Liver (tissue), 3 donors: ENCODE results near the gene EGLN2.

Experiments used
- EGR1 ChIP-seq, 2 donors: IDR thresholded peaks; 2 replicates each; pipeline ENCODE4 v1.6.1; 2016 to 2018; ENCODE audit warnings: antibody characterized with exemption in 2 of 2, low read depth in 2 of 2
- FOXA1 ChIP-seq: IDR thresholded peaks from 2 replicates; pipeline ENCODE4 v1.6.1; 2016; ENCODE audit warnings: antibody characterized with exemption
- GABPA ChIP-seq, 2 donors: IDR thresholded peaks in 1 of 2; conservative IDR thresholded peaks in 1 of 2; 2 replicates each; pipeline ENCODE4 v1.6.1; 2016; ENCODE audit warnings: antibody characterized with exemption in 2 of 2, mild to moderate bottlenecking in 1 of 2, moderate library complexity in 1 of 2
- HNF4A ChIP-seq, 2 donors: conservative IDR thresholded peaks; 2 replicates each; pipeline ENCODE4 v1.6.1; 2016; ENCODE audit warnings: antibody characterized with exemption in 2 of 2, mild to moderate bottlenecking in 2 of 2
- JUND ChIP-seq, 2 donors: IDR thresholded peaks; 2 replicates each; pipeline ENCODE4 v1.6.1; 2016; ENCODE audit warnings: antibody characterized with exemption in 2 of 2
- RAD21 ChIP-seq, 2 donors: IDR thresholded peaks; 2 replicates each; pipeline ENCODE4 v1.6.1; 2016; ENCODE audit warnings: antibody characterized with exemption in 2 of 2, mild to moderate bottlenecking in 2 of 2
- RXRA ChIP-seq, 2 donors: IDR thresholded peaks; 2 replicates each; pipeline ENCODE4 v1.6.1; 2017 to 2018; ENCODE audit warnings: antibody characterized with exemption in 2 of 2, mild to moderate bottlenecking in 1 of 2
- TAF1 ChIP-seq: conservative IDR thresholded peaks from 2 replicates; pipeline ENCODE4 v1.6.1; 2016; ENCODE audit warnings: antibody characterized with exemption, mild to moderate bottlenecking
- YY1 ChIP-seq: IDR thresholded peaks from 2 replicates; pipeline ENCODE4 v1.6.1; 2016; ENCODE audit warnings: antibody characterized with exemption, mild to moderate bottlenecking
- TF ChIP-seq, protein P1 (sequence below): fragments of 150-350 bp; IDR thresholded peaks from 2 replicates; pipeline ENCODE4 v1.5.1; 2017; ENCODE audit warnings: improper control_type of control experiment, low read depth, low read length; ENCODE audit not compliant: missing input control
- TF ChIP-seq, protein P2 (sequence below): IDR thresholded peaks from 2 replicates; pipeline ENCODE4 v1.6.1; 2016; ENCODE audit warnings: antibody characterized with exemption, mild to moderate bottlenecking
- TF ChIP-seq, protein P3 (sequence below): IDR thresholded peaks from 2 replicates; pipeline ENCODE4 v1.6.1; 2016; ENCODE audit warnings: antibody characterized with exemption
- TF ChIP-seq, protein P4 (sequence below): IDR thresholded peaks from 2 replicates; pipeline ENCODE4 v1.6.1; 2016; ENCODE audit warnings: antibody characterized with exemption
- TF ChIP-seq, protein P5 (sequence below): IDR thresholded peaks from 2 replicates; pipeline ENCODE4 v1.6.1; 2016; ENCODE audit warnings: antibody characterized with exemption
- donor health status: healthy.
- donor health status: healthy.

DNA sequence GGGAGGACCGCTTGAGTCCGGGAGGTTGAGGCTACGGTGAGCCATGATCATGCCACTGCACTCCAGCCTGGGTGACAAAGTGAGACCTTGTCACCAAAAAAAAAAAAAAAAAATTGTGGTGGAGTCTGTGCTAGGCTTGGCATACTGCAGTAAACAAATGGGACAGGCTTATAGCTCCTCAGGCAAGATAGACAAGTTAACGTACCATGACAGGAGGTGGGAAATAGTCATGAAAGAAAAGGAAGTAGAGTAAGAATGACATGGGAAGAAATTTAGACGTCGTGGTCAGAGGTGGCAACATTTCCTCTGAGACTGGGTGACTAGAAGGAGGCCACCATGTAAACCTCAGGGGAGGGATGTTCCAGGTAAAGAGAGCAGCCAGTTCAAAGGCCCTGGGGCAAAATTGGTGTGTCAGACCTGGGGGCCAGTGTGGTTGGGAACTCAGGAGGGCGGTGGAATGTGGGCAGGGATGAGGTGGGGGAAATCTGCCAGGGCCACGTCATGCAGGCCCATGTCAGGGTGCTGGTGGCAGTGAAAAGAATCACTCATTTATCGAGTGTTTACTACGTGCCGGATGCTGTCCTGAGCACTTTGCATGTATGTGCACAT is 42.4 kb upstream of the EGLN2 start:
- TF ChIP-seq, protein P1, sequence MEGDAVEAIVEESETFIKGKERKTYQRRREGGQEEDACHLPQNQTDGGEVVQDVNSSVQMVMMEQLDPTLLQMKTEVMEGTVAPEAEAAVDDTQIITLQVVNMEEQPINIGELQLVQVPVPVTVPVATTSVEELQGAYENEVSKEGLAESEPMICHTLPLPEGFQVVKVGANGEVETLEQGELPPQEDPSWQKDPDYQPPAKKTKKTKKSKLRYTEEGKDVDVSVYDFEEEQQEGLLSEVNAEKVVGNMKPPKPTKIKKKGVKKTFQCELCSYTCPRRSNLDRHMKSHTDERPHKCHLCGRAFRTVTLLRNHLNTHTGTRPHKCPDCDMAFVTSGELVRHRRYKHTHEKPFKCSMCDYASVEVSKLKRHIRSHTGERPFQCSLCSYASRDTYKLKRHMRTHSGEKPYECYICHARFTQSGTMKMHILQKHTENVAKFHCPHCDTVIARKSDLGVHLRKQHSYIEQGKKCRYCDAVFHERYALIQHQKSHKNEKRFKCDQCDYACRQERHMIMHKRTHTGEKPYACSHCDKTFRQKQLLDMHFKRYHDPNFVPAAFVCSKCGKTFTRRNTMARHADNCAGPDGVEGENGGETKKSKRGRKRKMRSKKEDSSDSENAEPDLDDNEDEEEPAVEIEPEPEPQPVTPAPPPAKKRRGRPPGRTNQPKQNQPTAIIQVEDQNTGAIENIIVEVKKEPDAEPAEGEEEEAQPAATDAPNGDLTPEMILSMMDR, result no peak
- TF ChIP-seq YY1 (no peak), RAD21 (IDR thresholded peaks at IDR 0.05) (no peak), TAF1 (no peak), FOXA1 (no peak), JUND (IDR thresholded peaks at IDR 0.05) (no peak), RXRA (IDR thresholded peaks at IDR 0.05) (no peak), EGR1 (IDR thresholded peaks at IDR 0.05; ENCODE audit: low read depth in 2 of 2) (no peak), HNF4A (conservative IDR thresholded peaks at IDR 0.05) (no peak), GABPA (IDR thresholded peaks at IDR 0.05 in 1 of 2, conservative IDR thresholded peaks at IDR 0.05 in 1 of 2) (no peak)
- TF ChIP-seq, protein P2, sequence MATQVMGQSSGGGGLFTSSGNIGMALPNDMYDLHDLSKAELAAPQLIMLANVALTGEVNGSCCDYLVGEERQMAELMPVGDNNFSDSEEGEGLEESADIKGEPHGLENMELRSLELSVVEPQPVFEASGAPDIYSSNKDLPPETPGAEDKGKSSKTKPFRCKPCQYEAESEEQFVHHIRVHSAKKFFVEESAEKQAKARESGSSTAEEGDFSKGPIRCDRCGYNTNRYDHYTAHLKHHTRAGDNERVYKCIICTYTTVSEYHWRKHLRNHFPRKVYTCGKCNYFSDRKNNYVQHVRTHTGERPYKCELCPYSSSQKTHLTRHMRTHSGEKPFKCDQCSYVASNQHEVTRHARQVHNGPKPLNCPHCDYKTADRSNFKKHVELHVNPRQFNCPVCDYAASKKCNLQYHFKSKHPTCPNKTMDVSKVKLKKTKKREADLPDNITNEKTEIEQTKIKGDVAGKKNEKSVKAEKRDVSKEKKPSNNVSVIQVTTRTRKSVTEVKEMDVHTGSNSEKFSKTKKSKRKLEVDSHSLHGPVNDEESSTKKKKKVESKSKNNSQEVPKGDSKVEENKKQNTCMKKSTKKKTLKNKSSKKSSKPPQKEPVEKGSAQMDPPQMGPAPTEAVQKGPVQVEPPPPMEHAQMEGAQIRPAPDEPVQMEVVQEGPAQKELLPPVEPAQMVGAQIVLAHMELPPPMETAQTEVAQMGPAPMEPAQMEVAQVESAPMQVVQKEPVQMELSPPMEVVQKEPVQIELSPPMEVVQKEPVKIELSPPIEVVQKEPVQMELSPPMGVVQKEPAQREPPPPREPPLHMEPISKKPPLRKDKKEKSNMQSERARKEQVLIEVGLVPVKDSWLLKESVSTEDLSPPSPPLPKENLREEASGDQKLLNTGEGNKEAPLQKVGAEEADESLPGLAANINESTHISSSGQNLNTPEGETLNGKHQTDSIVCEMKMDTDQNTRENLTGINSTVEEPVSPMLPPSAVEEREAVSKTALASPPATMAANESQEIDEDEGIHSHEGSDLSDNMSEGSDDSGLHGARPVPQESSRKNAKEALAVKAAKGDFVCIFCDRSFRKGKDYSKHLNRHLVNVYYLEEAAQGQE, result no peak
- TF ChIP-seq, protein P3, sequence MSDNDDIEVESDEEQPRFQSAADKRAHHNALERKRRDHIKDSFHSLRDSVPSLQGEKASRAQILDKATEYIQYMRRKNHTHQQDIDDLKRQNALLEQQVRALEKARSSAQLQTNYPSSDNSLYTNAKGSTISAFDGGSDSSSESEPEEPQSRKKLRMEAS, result no peak
- TF ChIP-seq, protein P4, sequence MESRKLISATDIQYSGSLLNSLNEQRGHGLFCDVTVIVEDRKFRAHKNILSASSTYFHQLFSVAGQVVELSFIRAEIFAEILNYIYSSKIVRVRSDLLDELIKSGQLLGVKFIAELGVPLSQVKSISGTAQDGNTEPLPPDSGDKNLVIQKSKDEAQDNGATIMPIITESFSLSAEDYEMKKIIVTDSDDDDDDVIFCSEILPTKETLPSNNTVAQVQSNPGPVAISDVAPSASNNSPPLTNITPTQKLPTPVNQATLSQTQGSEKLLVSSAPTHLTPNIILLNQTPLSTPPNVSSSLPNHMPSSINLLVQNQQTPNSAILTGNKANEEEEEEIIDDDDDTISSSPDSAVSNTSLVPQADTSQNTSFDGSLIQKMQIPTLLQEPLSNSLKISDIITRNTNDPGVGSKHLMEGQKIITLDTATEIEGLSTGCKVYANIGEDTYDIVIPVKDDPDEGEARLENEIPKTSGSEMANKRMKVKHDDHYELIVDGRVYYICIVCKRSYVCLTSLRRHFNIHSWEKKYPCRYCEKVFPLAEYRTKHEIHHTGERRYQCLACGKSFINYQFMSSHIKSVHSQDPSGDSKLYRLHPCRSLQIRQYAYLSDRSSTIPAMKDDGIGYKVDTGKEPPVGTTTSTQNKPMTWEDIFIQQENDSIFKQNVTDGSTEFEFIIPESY, result no peak
- TF ChIP-seq, protein P5, sequence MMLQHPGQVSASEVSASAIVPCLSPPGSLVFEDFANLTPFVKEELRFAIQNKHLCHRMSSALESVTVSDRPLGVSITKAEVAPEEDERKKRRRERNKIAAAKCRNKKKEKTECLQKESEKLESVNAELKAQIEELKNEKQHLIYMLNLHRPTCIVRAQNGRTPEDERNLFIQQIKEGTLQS, result no peak
